Spleen (tissue), 7 donors: Measurements from ENCODE around the gene INAVA.
"Not testable (repeated sequence)": the region's sequence is repeated elsewhere in the genome, so short reads cannot be mapped to it uniquely, and the experiment has no call there.

ENCODE experiments used
- CTCF ChIP-seq, 11 experiments: fragments of 200-600 bp in 7 of 11; fragments of 450-650 bp in 4 of 11; sonication (generic) in 4 of 11; IDR thresholded peaks in 8 of 11; conservative IDR thresholded peaks in 3 of 11; 1 replicate in 7 of 11; 2 replicates in 4 of 11; pipeline versions ENCODE4 v1.4.0 to v1.8.0; 2016 to 2021; ENCODE audit warnings: antibody characterized with exemption in 11 of 11, inconsistent platforms in 4 of 11, mild to moderate bottlenecking in 1 of 11
- POLR2A ChIP-seq, 3 donors: fragments of 450-650 bp; IDR thresholded peaks; one replicate each; pipeline ENCODE4 v1.5.1; 2017; ENCODE audit warnings: antibody characterized with exemption in 3 of 3, mild to moderate bottlenecking in 1 of 3
- POLR2AphosphoS5 ChIP-seq, 3 donors: sonication (generic); formaldehyde crosslinking; IDR thresholded peaks; one replicate each; pipeline ENCODE4 v1.5.1; 2017; ENCODE audit warnings: antibody characterized with exemption in 3 of 3
- donor health status: DM: no; HTN: no; CAD: no; lungs with moderate emphysema.
- donor health status: DM: no; HTN: no; CAD: no.
- donor health status: DM: no; HTN: no; CAD: no.

- TF ChIP-seq CTCF (IDR thresholded peaks at IDR 0.05 in 8 of 11, conservative IDR thresholded peaks at IDR 0.05 in 3 of 11); POLR2AphosphoS5 (IDR thresholded peaks at IDR 0.05); POLR2A (IDR thresholded peaks at IDR 0.05): not testable (repeated sequence)
Measured at GRCh38 chr1:200963888-200964287, 69.2 kb downstream of the INAVA start.
